Sigmoid colon (tissue), 4 donors: ENCODE results near the gene PTPRQ.

Experiments
- CTCF ChIP-seq, 4 experiments: fragments of 450-650 bp in 3 of 4; fragments of 200-600 bp in 1 of 4; IDR thresholded peaks; one replicate each; pipeline ENCODE4 v1.5.1; 2016 to 2019; ENCODE audit warnings: antibody characterized with exemption in 4 of 4, mild to moderate bottlenecking in 3 of 4, moderate library complexity in 2 of 4
- POLR2A ChIP-seq, 2 donors: fragments of 450-650 bp; IDR thresholded peaks; one replicate each; pipeline ENCODE4 v1.6.1; 2016; ENCODE audit warnings: antibody characterized with exemption in 2 of 2, mild to moderate bottlenecking in 2 of 2, moderate library complexity in 2 of 2
- POLR2AphosphoS5 ChIP-seq, 4 donors: sonication (generic); formaldehyde crosslinking; IDR thresholded peaks; one replicate each; pipeline ENCODE4 v1.6.1; 2017; ENCODE audit warnings: antibody characterized with exemption in 4 of 4

GRCh38 chr12:80411787-80412186 lies 32.2 kb upstream of the PTPRQ start:
- TF ChIP-seq CTCF (IDR thresholded peaks at IDR 0.05) (no peak), POLR2AphosphoS5 (IDR thresholded peaks at IDR 0.05) (no peak), POLR2A (IDR thresholded peaks at IDR 0.05) (no peak)
